GM13976 (cell line): ENCODE results near the gene GET4.

Experiments used
- DNase-seq: peaks from one replicate; pipeline ENCODE4 v3.0.0; 2012; ENCODE audit warnings: low spot score
- CTCF ChIP-seq: IDR thresholded peaks from 2 replicates; pipeline ENCODE4 v1.5.1; 2012; ENCODE audit warnings: borderline replicate concordance, mild to moderate bottlenecking; ENCODE audit not compliant: insufficient read depth; ENCODE audit errors: extremely low read depth, missing control alignments, control extremely low read depth
- in situ Hi-C: fragments of 300-500 bp; cut with MboI; formaldehyde crosslinking; loops from one replicate; pipeline ENCODE4 v1.12.0; 2022; ENCODE audit warnings: low sequenced_read_pairs, mixed read lengths, inconsistent platforms; ENCODE audit not compliant: unreplicated experiment

The GET4 gene

DNA sequence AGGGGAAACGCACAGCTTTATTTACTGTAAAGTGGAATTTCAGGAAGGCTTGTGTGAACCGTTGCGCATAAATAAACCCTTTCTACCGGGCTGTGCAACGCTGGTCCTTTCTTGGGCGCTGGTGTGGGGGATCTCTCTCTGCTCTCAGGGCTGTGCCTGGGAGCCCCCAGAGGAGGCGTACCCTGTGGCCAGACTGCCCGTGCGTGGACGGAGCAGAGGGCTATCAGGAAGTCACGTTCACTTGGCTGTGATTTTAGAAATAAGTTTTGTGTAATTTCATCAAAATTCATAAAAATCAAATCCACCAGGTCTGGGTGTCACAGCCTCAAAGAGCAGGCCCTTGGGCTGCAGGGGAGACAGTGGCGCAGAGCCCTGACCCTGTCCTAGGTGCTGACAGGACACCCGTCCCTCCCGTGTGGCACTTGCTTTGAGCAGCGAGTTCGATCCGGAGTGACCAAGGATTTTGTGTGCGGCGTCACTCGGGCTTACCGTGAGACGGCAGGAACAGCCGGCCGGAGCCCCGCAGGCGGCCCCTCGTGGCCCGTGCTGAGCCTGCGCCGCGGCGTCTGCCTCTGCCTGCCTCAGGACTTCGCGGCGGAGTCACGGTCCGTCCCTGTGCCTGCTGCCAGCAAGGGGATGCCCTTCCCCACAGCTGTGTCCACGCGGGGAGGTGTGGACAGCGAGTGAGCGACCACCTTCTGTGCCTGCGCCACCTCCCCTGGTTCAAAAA, 20.2 kb downstream of the GET4 start:
- in situ Hi-C loops, result no loop called here
- no peak for DNase-seq
- TF ChIP-seq CTCF, result no peak

GRCh38 chr7:897086-897485, 20.7 kb downstream of the GET4 start:
- in situ Hi-C loops, result no loop called here
- TF ChIP-seq CTCF, result no peak
- no peak for DNase-seq

DNA sequence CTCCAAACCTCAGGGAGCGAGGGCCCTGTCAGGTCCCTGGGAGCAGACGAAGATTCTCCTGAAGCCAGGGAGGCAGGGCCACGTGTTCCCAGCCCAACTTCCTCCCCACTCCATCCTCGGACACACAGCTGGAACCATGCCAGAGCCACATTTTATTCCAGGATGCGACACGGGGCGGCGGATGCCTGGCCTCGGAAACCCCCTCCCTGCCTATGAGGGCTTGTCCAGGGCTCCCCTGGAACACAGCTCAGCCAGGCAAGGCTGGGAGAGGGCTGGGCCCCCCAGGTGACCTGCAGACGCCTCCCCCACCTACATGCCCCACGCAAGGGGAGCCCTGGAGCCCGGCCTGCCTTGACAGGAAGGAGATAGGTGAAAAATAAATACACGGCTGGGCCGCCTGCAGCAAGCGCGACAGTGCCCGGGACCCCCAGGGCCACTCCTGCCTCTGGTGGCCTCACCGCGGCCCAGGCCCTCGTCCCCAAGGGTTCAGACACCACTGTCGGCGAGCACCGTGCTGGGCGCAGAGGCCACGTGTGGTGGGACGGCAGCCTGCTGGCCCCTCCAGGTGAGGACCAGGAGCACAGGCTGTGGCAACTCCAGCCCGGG, 21.5 kb downstream of the GET4 start:
- DNase-seq, result no peak
- TF ChIP-seq CTCF, result no peak
- in situ Hi-C loops, result no loop called here

- no peak for DNase-seq
- no peak for TF ChIP-seq CTCF
- in situ Hi-C loops, result no loop called here
Observed at GRCh38 chr7:898460-898854, 22.1 kb downstream of the GET4 start.

GRCh38 chr7:898855-899681, 22.7 kb downstream of the GET4 start:
- no peak for DNase-seq
- no peak for TF ChIP-seq CTCF
- in situ Hi-C loops, result no loop called here

GRCh38 chr7:899806-900205, 23.5 kb downstream of the GET4 start:
- DNase-seq, result no peak
- in situ Hi-C loops, result no loop called here
- no peak for TF ChIP-seq CTCF
